DOHH2 (cell line): ENCODE results near the gene SLC12A8.

ENCODE experiments used
- H3F3A ChIP-seq: fragments of 200-600 bp; sonication (generic), shearing (Covaris generic); 2 replicates; pipeline ENCODE4 v1.6.0; 2016; ENCODE audit warnings: antibody characterized with exemption, mild to moderate bottlenecking; ENCODE audit not compliant: control insufficient read depth, insufficient read depth
- H3K27ac ChIP-seq: fragments of 200-600 bp; sonication (generic); 2 replicates; pipeline ENCODE4 v1.5.1; 2014; ENCODE audit warnings: low read depth, mild to moderate bottlenecking, low read length, moderate library complexity
- H3K27me3 ChIP-seq: fragments of 200-600 bp; sonication (generic); 2 replicates; pipeline ENCODE4 v1.6.1; 2014; ENCODE audit warnings: mild to moderate bottlenecking, low read length, mixed read lengths; ENCODE audit not compliant: control insufficient read depth
- H3K36me3 ChIP-seq: fragments of 200-600 bp; sonication (generic); 2 replicates; pipeline ENCODE4 v1.6.1; 2014; ENCODE audit warnings: mild to moderate bottlenecking, low read length, moderate library complexity, mixed read lengths; ENCODE audit not compliant: control insufficient read depth
- H3K4me1 ChIP-seq: fragments of 200-600 bp; sonication (generic); 2 replicates; pipeline ENCODE4 v1.6.1; 2014; ENCODE audit warnings: mild to moderate bottlenecking, low read length, mixed read lengths; ENCODE audit not compliant: control insufficient read depth
- H3K4me2 ChIP-seq: fragments of 200-600 bp; sonication (generic); 2 replicates; pipeline ENCODE4 v1.6.0; 2014; ENCODE audit warnings: mild to moderate bottlenecking, low read length, moderate library complexity
- H3K4me3 ChIP-seq: fragments of 200-600 bp; sonication (generic); 2 replicates; pipeline ENCODE4 v1.5.1; 2014; ENCODE audit warnings: mild to moderate bottlenecking, low read length, mixed read lengths
- H3K79me2 ChIP-seq: fragments of 200-600 bp; sonication (generic); 2 replicates; pipeline ENCODE4 v1.6.1; 2014; ENCODE audit warnings: mild to moderate bottlenecking, low read length, mixed read lengths; ENCODE audit not compliant: control insufficient read depth
- H3K9me2 ChIP-seq: fragments of 200-600 bp; sonication (generic); replicated peaks from 2 replicates; pipeline ENCODE4 v1.6.1; 2014; ENCODE audit warnings: mild to moderate bottlenecking, low read length, mixed read lengths; ENCODE audit not compliant: control insufficient read depth
- H3K9me3 ChIP-seq: fragments of 200-600 bp; sonication (generic); 2 replicates; pipeline ENCODE4 v1.6.1; 2014; ENCODE audit warnings: antibody characterized with exemption, low read length, mixed read lengths; ENCODE audit not compliant: control insufficient read depth, insufficient read depth
- H4K20me1 ChIP-seq: fragments of 200-600 bp; sonication (generic); 2 replicates; pipeline ENCODE4 v1.6.0; 2014; ENCODE audit warnings: low read depth, mild to moderate bottlenecking, antibody characterized with exemption, low read length, moderate library complexity; ENCODE audit not compliant: control insufficient read depth, insufficient read depth
- CTCF ChIP-seq: fragments of 200-600 bp; sonication (generic); IDR thresholded peaks from one replicate; pipeline ENCODE4 v1.5.1; 2014; ENCODE audit warnings: antibody characterized with exemption, mild to moderate bottlenecking, low read depth, low read length; ENCODE audit not compliant: poor library complexity, severe bottlenecking
- EZH2phosphoT487 ChIP-seq: fragments of 200-600 bp; sonication (generic); IDR thresholded peaks from 2 replicates; pipeline ENCODE4 v1.6.1; 2017; ENCODE audit warnings: borderline replicate concordance, mild to moderate bottlenecking, antibody characterized with exemption, low read length, moderate library complexity, mixed read lengths

The SLC12A8 gene

GRCh38 chr3:125069968-125070745 lies 142.4 kb downstream of the SLC12A8 start:
- H3F3A ChIP-seq: no peaks in the 10 kb centered on the region
- no peaks in the 10 kb centered on the region for H4K20me1 ChIP-seq
- no peak overlapping the region for H3K27ac ChIP-seq
- H3K4me1 ChIP-seq: peaks cover 6% of the 10 kb centered on the region
- no peaks in the 10 kb centered on the region for H3K79me2 ChIP-seq
- H3K36me3 ChIP-seq: no peaks in the 10 kb centered on the region
- H3K9me2 ChIP-seq: no peaks in the 10 kb centered on the region
- no peaks in the 10 kb centered on the region for H3K9me3 ChIP-seq
- H3K4me3 ChIP-seq: no peak overlapping the region
- no peak overlapping the region for H3K4me2 ChIP-seq
- TF ChIP-seq EZH2phosphoT487 (no peak), CTCF (no peak)
- no peaks in the 10 kb centered on the region; the same call in none of the 2 replicates for H3K27me3 ChIP-seq

DNA sequence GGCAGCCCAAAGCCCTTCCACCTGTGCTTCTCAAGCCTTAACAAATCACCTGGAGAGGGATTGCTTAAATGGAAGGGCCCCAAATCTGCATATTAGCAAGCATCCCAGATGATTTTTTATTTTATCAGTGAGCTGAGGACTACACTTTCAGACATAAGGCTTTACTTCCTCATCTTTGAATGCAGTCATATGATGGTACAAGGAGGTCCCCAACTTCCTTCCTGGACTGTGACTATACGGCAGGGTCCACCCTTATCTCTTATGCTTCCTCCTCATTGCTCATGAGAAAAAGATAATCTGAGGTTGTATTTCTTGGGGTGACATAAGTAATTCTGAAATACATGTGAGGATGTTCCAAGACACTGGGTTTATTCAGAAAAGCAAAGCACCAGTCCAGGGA lies 143.1 kb downstream of the SLC12A8 start:
- no peaks in the 10 kb centered on the region for H4K20me1 ChIP-seq
- no peaks in the 10 kb centered on the region for H3F3A ChIP-seq
- H3K4me3 ChIP-seq: no peak overlapping the region
- no peaks in the 10 kb centered on the region for H3K9me3 ChIP-seq
- peaks cover 6% of the 10 kb centered on the region for H3K4me1 ChIP-seq
- H3K36me3 ChIP-seq: no peaks in the 10 kb centered on the region
- no peak overlapping the region for H3K4me2 ChIP-seq
- no peaks in the 10 kb centered on the region for H3K9me2 ChIP-seq
- TF ChIP-seq CTCF (no peak), EZH2phosphoT487 (no peak)
- no peak overlapping the region for H3K27ac ChIP-seq
- H3K27me3 ChIP-seq: no peaks in the 10 kb centered on the region; the same call in none of the 2 replicates
- no peaks in the 10 kb centered on the region for H3K79me2 ChIP-seq

- Histone ChIP-seq H3F3A (no peaks in the 10 kb centered on the region), H3K4me2 (no peak overlapping the region), H3K27me3 (no peaks in the 10 kb centered on the region; the same call in none of the 2 replicates), H3K9me2 (no peaks in the 10 kb centered on the region), H3K4me1 (peaks cover 6% of the 10 kb centered on the region), H4K20me1 (no peaks in the 10 kb centered on the region), H3K4me3 (no peak overlapping the region), H3K27ac (no peak overlapping the region), H3K9me3 (no peaks in the 10 kb centered on the region), H3K36me3 (no peaks in the 10 kb centered on the region), H3K79me2 (no peaks in the 10 kb centered on the region)
- TF ChIP-seq EZH2phosphoT487: no peak
- no peak for TF ChIP-seq CTCF
Measured at GRCh38 chr3:125068265-125068664, 144.3 kb downstream of the SLC12A8 start.
